Type B pancreatic cell (in vitro differentiated cells): ENCODE results near the gene KNOP1. TPM values are rescaled to one million over a fixed set of nuclear protein-coding genes. Genes with fewer than 3 reads are reported as not detected.
"Not testable (repeated sequence)": the region's sequence is repeated elsewhere in the genome, so short reads cannot be mapped to it uniquely, and the experiment has no call there.

ENCODE experiments used
- DNase-seq: peaks from one replicate; pipeline ENCODE4 v3.0.0; 2021; ENCODE audit warnings: mixed read lengths; ENCODE audit not compliant: unreplicated experiment; ENCODE audit errors: extremely low spot score
- H3K27ac Mint-ChIP-seq: 2 replicates; pipeline ENCODE4 v1.8.0; 2021; ENCODE audit warnings: mild to moderate bottlenecking, mixed read lengths
- H3K27me3 Mint-ChIP-seq: 2 replicates; pipeline ENCODE4 v1.8.0; 2021; ENCODE audit warnings: mixed read lengths
- H3K36me3 Mint-ChIP-seq: 2 replicates; pipeline ENCODE4 v1.8.0; 2021; ENCODE audit warnings: mixed read lengths
- H3K4me1 Mint-ChIP-seq: one replicate; pipeline ENCODE4 v1.8.0; 2021; ENCODE audit warnings: mixed read lengths; ENCODE audit not compliant: unreplicated experiment
- H3K4me3 Mint-ChIP-seq: 2 replicates; pipeline ENCODE4 v1.8.0; 2021; ENCODE audit warnings: mild to moderate bottlenecking, mixed read lengths
- H3K9me3 Mint-ChIP-seq: 2 replicates; pipeline ENCODE4 v1.8.0; 2021; ENCODE audit warnings: mixed read lengths
- CTCF ChIP-seq: fragments of 200-600 bp; sonication (generic); conservative IDR thresholded peaks from 2 replicates; pipeline ENCODE4 v1.5.0; 2021; ENCODE audit warnings: antibody characterized with exemption, mild to moderate bottlenecking
- total RNA-seq: library from RNA; stranded (reverse); gene quantifications from 2 replicates; pipeline ENCODE4 v1.2.1, GENCODE V29; 2021; ENCODE audit warnings: low replicate concordance

Gene KNOP1
- total RNA-seq, 1 donor from 2014 or later: 54.9 TPM

DNA sequence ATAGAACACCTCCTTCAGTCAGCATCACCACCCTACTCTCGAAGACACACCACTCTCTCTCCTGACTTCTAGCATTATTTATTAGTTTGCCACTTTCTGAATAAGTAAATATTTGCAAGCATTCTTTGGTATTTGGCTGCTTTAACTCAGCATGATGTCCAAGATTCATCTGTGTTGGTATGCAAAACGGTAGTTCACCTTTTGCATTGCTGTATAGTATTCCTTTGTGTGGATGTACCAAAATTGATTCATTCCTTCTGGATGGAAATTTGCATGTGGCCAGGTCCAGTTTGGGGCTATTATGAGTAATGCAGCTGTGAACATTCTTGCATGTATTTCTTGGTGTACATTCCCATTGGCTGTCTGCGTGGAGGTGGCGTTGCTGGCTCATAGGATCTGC is 32.9 kb downstream of the KNOP1 start:
- H3K9me3 Mint-ChIP-seq: no peaks in the 10 kb centered on the region
- H3K36me3 Mint-ChIP-seq: peaks cover 49% of the 10 kb centered on the region
- H3K27me3 Mint-ChIP-seq: no peaks in the 10 kb centered on the region
- no peak overlapping the region for H3K4me3 Mint-ChIP-seq
- H3K4me1 Mint-ChIP-seq: peaks cover 8% of the 10 kb centered on the region
- no peak overlapping the region for H3K27ac Mint-ChIP-seq
- no peak for TF ChIP-seq CTCF
- DNase-seq: no peak

DNA sequence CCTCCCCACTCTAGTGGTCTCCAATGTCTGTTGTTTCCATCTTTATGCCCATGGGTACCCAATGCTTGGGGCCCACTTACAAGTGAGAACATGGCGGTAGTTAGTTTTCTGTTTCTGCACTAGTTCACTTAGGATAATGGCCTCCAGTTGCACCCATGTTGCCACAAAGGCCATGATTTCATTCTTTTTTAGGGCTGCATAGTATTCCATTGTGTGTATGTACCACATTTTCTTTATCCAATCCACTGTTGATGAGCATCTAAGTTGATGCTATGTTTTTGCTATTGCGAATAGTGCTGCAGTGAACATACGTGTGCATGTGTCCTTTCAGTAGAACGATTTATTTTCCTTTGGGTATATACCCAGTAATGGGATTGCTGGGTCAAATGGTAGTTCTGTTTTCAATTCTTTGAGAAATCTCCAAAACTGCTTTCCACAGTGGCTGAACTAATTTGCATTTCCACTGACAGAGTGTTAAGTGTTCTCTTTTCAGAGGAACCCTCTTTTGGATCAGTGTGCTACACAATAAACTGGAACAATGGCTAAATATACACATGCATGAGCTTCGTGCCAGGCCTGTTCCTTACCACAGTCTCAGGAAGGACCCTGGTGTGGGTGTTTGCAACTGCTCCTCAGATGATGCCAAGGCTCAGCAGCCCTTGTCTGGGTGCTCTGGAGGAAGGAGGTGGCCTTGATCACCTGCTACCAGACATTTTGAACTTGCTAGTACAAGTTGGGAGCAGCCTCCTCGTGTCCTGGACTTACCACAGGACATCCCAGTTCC is 34.4 kb downstream of the KNOP1 start:
- Mint-ChIP-seq H3K27ac (no peak overlapping the region), H3K4me3 (no peak overlapping the region), H3K27me3 (no peaks in the 10 kb centered on the region), H3K9me3 (no peaks in the 10 kb centered on the region), H3K4me1 (peaks cover 8% of the 10 kb centered on the region), H3K36me3 (peaks cover 54% of the 10 kb centered on the region)
- no peak for TF ChIP-seq CTCF
- no peak for DNase-seq

DNA sequence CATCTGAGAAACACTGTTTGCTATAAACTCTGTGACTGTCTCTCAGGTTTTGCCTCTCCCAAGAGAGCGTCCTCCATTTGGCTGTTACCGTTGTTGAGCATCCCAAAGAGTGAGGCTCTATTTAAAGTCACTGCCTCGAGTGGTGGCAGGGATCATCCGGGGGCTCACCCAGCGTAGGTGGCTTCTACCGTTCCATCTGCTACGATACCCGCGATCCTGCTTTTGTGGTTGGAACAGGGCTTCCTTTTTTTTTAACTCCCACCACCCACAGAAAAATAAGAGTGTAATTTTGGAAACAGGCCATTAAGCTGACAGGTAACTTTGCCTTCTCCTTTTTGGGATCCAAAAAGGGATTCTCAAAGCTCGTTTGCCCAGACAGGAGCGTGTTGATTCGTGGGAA is 36.4 kb downstream of the KNOP1 start:
- DNase-seq: no peak
- Mint-ChIP-seq H3K9me3 (no peaks in the 10 kb centered on the region), H3K27ac (no peak overlapping the region), H3K4me3 (no peak overlapping the region), H3K4me1 (no peaks in the 10 kb centered on the region), H3K27me3 (no peaks in the 10 kb centered on the region), H3K36me3 (peaks cover 46% of the 10 kb centered on the region)
- TF ChIP-seq CTCF: no peak

DNA sequence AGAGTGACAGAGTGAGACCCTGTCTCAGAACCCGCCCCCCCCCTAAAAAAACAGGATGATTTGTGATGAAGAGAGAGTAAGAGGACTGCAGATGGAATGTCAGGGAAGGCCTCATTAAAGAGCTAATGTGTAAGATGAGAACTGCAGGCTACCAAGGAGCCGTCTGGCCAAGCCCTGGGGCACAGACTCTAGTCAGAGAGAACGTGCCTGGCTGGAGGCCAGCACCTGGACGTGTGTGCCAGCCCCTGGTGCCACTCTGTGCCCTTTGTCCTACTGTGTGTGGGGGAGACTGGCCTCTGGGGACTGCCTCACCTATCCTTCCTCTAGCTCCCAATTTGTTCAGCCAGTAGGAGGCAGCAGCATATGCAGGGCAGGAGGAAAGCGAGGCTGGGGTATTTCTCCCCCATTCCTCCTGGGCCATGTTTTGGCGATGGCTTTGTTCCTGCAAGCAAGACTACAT is 37.1 kb downstream of the KNOP1 start:
- Mint-ChIP-seq H3K27ac (no peak overlapping the region), H3K9me3 (no peaks in the 10 kb centered on the region), H3K4me1 (no peaks in the 10 kb centered on the region), H3K36me3 (peaks cover 49% of the 10 kb centered on the region), H3K27me3 (no peaks in the 10 kb centered on the region), H3K4me3 (no peak overlapping the region)
- no peak for DNase-seq
- TF ChIP-seq CTCF: no peak

DNA sequence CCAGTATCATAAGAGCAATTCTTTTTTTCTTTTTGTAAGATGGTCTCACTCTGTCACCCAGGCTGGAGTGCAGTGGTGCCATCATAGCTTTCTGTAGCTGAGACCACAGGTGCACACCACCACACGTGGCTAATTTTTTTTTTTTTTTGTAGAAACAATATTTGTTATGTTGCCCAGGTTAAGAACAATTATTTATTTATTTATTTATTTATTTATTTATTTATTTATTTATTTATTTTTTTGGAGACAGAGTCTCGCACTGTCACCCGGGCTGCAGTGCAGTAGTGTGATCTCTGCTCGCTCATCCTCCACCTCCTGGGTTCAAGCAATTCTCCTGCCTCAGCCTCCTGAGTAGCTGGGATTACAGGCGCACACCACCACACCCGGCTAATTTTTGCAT is 38.7 kb downstream of the KNOP1 start:
- not testable (repeated sequence) for H3K9me3 Mint-ChIP-seq, H3K27me3 Mint-ChIP-seq, DNase-seq, H3K4me1 Mint-ChIP-seq, H3K27ac Mint-ChIP-seq, H3K4me3 Mint-ChIP-seq
- peaks cover 40% of the 10 kb centered on the region for H3K36me3 Mint-ChIP-seq

- no peak for DNase-seq
- H3K9me3 Mint-ChIP-seq: no peaks in the 10 kb centered on the region
- no peak for TF ChIP-seq CTCF
- no peaks in the 10 kb centered on the region for H3K27me3 Mint-ChIP-seq
- H3K36me3 Mint-ChIP-seq: peaks cover 39% of the 10 kb centered on the region
- H3K27ac Mint-ChIP-seq: no peak overlapping the region
- H3K4me1 Mint-ChIP-seq: no peaks in the 10 kb centered on the region
- no peak overlapping the region for H3K4me3 Mint-ChIP-seq
These were observed 39.2 kb downstream of the KNOP1 start for GRCh38 chr16:19678804-19679203.
